WTC11 (cell line): Measurements from ENCODE around the gene PANX3. TPM values are rescaled to one million over a fixed set of nuclear protein-coding genes. Genes with fewer than 3 reads are reported as not detected.

Experiments used
- ATAC-seq: fragments of 200-7000 bp; cut with Tn5 transposase; 2 replicates; pipeline ENCODE4 v1.10.0; 2021; ENCODE audit warnings: mild to moderate bottlenecking, moderate library complexity
- CTCF ChIA-PET: fragments of 300-600 bp; sonication (Branson Sonifier 250); formaldehyde crosslinking; loops from one replicate; lab custom pipeline; 2021; ENCODE audit warnings: antibody characterized with exemption; lab: Charles Lee
- POLR2A ChIA-PET: fragments of 350-600 bp; sonication (Branson Sonifier 250); formaldehyde crosslinking; loops from one replicate; lab custom pipeline; 2021; ENCODE audit warnings: antibody characterized with exemption; lab: Charles Lee
- DNase-seq: peaks from one replicate; pipeline ENCODE4 v3.0.0; 2021; ENCODE audit warnings: low spot score
- H3K27ac Mint-ChIP-seq: 2 replicates; pipeline ENCODE4 v1.8.0; 2021; ENCODE audit warnings: mixed read lengths
- H3K27me3 Mint-ChIP-seq: 2 replicates; pipeline ENCODE4 v1.8.0; 2021; ENCODE audit warnings: low read depth, mild to moderate bottlenecking, moderate library complexity, mixed read lengths
- H3K36me3 Mint-ChIP-seq: 2 replicates; pipeline ENCODE4 v1.8.0; 2021; ENCODE audit warnings: mixed read lengths
- H3K4me1 Mint-ChIP-seq: 2 replicates; pipeline ENCODE4 v1.8.0; 2022; ENCODE audit warnings: mixed read lengths
- H3K4me3 Mint-ChIP-seq: 2 replicates; pipeline ENCODE4 v1.8.0; 2021; ENCODE audit warnings: mild to moderate bottlenecking, moderate library complexity, mixed read lengths
- H3K9me3 Mint-ChIP-seq: 2 replicates; pipeline ENCODE4 v1.8.0; 2021; ENCODE audit warnings: mixed read lengths
- ARID4B ChIP-seq: sonication (generic); formaldehyde crosslinking; IDR thresholded peaks from 2 replicates; pipeline ENCODE4 v1.8.0; 2023; ENCODE audit warnings: missing genetic modification reagents, mild to moderate bottlenecking, borderline replicate concordance
- ATF3 ChIP-seq: sonication (generic); formaldehyde crosslinking; conservative IDR thresholded peaks from 2 replicates; pipeline ENCODE4 v1.8.1; 2022; ENCODE audit warnings: mild to moderate bottlenecking, missing genetic modification reagents
- ESRRA ChIP-seq: sonication (generic); formaldehyde crosslinking; IDR thresholded peaks from 2 replicates; pipeline ENCODE4 v1.8.1; 2022; ENCODE audit warnings: mild to moderate bottlenecking, missing genetic modification reagents, borderline replicate concordance
- GRHL2 ChIP-seq: fragments of 250-450 bp; sonication (Bioruptor Pico); IDR thresholded peaks from 2 replicates; pipeline ENCODE4 v1.8.0; 2022; ENCODE audit warnings: mild to moderate bottlenecking, moderate library complexity; ENCODE audit not compliant: insufficient replicate concordance, severe bottlenecking
- IRF2 ChIP-seq: sonication (generic); formaldehyde crosslinking; IDR thresholded peaks from 2 replicates; pipeline ENCODE4 v1.8.0; 2022; ENCODE audit warnings: low read depth, missing genetic modification reagents, borderline replicate concordance
- JAZF1 ChIP-seq: fragments of 250-450 bp; sonication (Bioruptor Pico); IDR thresholded peaks from 2 replicates; pipeline ENCODE4 v1.9.0; 2021; ENCODE audit warnings: moderate library complexity, mild to moderate bottlenecking, inconsistent platforms
- NFATC4 ChIP-seq: fragments of 250-450 bp; sonication (Bioruptor Pico); IDR thresholded peaks from 2 replicates; pipeline ENCODE4 v1.9.0; 2021; ENCODE audit warnings: mild to moderate bottlenecking
- NR1H2 ChIP-seq: sonication (generic); formaldehyde crosslinking; IDR thresholded peaks from 2 replicates; pipeline ENCODE4 v1.9.0; 2021; ENCODE audit warnings: mild to moderate bottlenecking, moderate library complexity, missing genetic modification reagents
- TP53 ChIP-seq: sonication (generic); formaldehyde crosslinking; IDR thresholded peaks from 2 replicates; pipeline ENCODE4 v1.8.1; 2023; ENCODE audit warnings: mild to moderate bottlenecking, missing genetic modification reagents
- ZNF317 ChIP-seq: sonication (generic); formaldehyde crosslinking; IDR thresholded peaks from 2 replicates; pipeline ENCODE4 v1.8.1; 2023; ENCODE audit warnings: low read depth, mild to moderate bottlenecking, moderate library complexity, missing genetic modification reagents, borderline replicate concordance
- ZNF512 ChIP-seq: sonication (generic); formaldehyde crosslinking; IDR thresholded peaks from 2 replicates; pipeline ENCODE4 v1.8.1; 2022; ENCODE audit warnings: missing genetic modification reagents, borderline replicate concordance
- ZNF532 ChIP-seq: fragments of 250-450 bp; sonication (Bioruptor Pico); IDR thresholded peaks from 2 replicates; pipeline ENCODE4 v1.9.0; 2021; ENCODE audit warnings: mild to moderate bottlenecking, borderline replicate concordance
- ZNF671 ChIP-seq: fragments of 250-450 bp; sonication (Bioruptor Pico); IDR thresholded peaks from 2 replicates; pipeline ENCODE4 v1.8.0; 2021; ENCODE audit warnings: mild to moderate bottlenecking
- total RNA-seq: library from RNA; stranded (reverse); gene quantifications from 3 replicates; pipeline ENCODE4 v1.2.3, GENCODE V29; 2021

PANX3 gene
- total RNA-seq, 1 experiment from 2014 or later, result not detected

GRCh38 chr11:124622531-124623451 is 11.6 kb downstream of the PANX3 start, which contains the start of gene TBRG1 (continued):
- 0 out of 2 replicates have a peak, but pooled peaks have one; percentile 45 for TF ChIP-seq ZNF532

GRCh38 chr11:124623861-124624525 is 12.8 kb downstream of the PANX3 start:
- ChIA-PET CTCF (interaction anchor here (1.1 kb wide), 1 partner anchor 182 kb away, joined by 3 read pairs; no protein-coding TSS in a partner anchor), POLR2A (no interaction called here)
- ATAC-seq (no peak), DNase-seq (no peak)
- Mint-ChIP-seq H3K9me3 (no peaks in the 10 kb centered on the region), H3K27me3 (peaks cover 14% of the 10 kb centered on the region), H3K27ac (no peak overlapping the region), H3K36me3 (peaks cover 27% of the 10 kb centered on the region), H3K4me3 (peak overlapping the region; percentile 97), H3K4me1 (peaks cover 11% of the 10 kb centered on the region)
- TF ChIP-seq ARID4B (CRISPR knock-in tag), result no peak
- TF ChIP-seq JAZF1 (CRISPR knock-in tag), result no peak
- TF ChIP-seq ZNF317 (CRISPR knock-in tag), result no peak
- no peak for TF ChIP-seq ZNF671
- no peak for TF ChIP-seq ATF3 (CRISPR knock-in tag)
- no peak for TF ChIP-seq NFATC4 (CRISPR knock-in tag)
- no peak for TF ChIP-seq ZNF512
- TF ChIP-seq GRHL2 (CRISPR knock-in tag), result no peak
- no peak for TF ChIP-seq TP53 (CRISPR knock-in tag)
- TF ChIP-seq ESRRA (CRISPR knock-in tag), result no peak
- TF ChIP-seq IRF2 (CRISPR knock-in tag), result no peak
- TF ChIP-seq NR1H2 (CRISPR knock-in tag), result no peak
